Measurements from ENCODE around the gene SORBS1.

- TF ChIP-seq NR2F2 (IDR thresholded peaks at IDR 0.05) = no peak
- no peak for TF ChIP-seq TAF1 (conservative IDR thresholded peaks at IDR 0.05)
- TF ChIP-seq CTCF (IDR thresholded peaks at IDR 0.05; ENCODE audit: low read depth, low read length, missing input control) = no peak
- no peak for TF ChIP-seq RAD21 (IDR thresholded peaks at IDR 0.05)
- TF ChIP-seq EGR1 (IDR thresholded peaks at IDR 0.05; ENCODE audit: low read depth in 2 of 2) = no peak
- no peak for TF ChIP-seq ATF3 (IDR thresholded peaks at IDR 0.05)
- no peak for TF ChIP-seq FOXA2 (IDR thresholded peaks at IDR 0.05)
- TF ChIP-seq ZBTB33 (IDR thresholded peaks at IDR 0.05) = no peak
- no peak for TF ChIP-seq RXRA (IDR thresholded peaks at IDR 0.05)
- no peak for TF ChIP-seq SP1 (IDR thresholded peaks at IDR 0.05)
- no peak for TF ChIP-seq JUND (IDR thresholded peaks at IDR 0.05)
- no peak for TF ChIP-seq GABPA (IDR thresholded peaks at IDR 0.05 in 1 of 2, conservative IDR thresholded peaks at IDR 0.05 in 1 of 2)
- no peak for TF ChIP-seq REST (IDR thresholded peaks at IDR 0.05)
These were observed 201.0 kb downstream of the SORBS1 start for GRCh38 chr10:95360122-95360714.

Data from liver (tissue), 3 donors.